ENCODE results near the gene PIM1. TPM values are rescaled to one million over a fixed set of nuclear protein-coding genes. Genes with fewer than 3 reads are reported as not detected.

The PIM1 gene
- total and polyA plus RNA-seq, 12 donors = 2.8 to 36.6 (median 19.3) TPM

DNA sequence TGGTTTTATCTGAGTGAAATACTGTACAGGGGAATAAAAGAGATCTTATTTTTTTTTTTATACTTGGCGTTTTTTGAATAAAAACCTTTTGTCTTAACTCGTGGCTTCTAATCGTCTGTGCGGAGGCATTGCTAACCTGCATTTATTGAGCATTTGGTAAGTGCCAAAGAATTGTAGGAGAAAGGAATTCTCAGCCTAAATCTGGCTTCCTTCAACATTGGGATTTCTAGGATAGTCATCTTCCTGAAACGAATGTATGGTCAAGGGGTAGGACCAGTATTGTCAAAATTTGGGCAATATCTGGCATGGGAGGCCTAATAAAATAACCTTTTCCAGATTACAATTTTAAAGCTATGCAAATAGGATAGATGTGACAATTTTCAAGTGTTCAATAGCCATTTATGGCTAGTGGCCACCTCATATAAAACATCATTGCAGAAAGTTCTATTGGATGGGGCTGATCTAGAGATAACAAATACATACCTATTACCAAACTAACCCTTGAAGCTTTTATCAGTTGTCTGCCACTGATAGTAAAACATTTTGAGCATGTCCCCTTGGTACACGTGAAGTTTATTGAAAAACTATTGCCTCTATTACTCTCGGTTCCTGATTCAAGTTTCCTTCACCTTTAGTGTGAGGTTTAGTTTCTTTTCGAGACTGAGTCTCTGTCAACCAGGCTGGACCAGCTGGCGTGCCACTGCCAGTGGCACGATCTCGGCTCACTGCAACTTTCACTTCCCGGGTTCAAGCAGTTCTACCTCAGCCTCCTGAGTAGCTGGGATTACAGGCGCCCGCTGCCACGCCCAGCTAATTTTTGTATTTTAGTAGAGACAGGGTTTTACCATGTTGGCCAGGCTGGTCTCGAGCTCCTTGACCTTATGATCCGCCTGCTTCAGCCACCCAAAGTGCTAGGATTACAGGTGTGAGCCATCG, 5.6 kb downstream of the PIM1 start:
- H3K4me3 ChIP-seq = no peak overlapping the region
- H3K27ac ChIP-seq = no peak overlapping the region
- intact Hi-C loops (cut with DNase I) = loop anchor here (10.0 kb wide), 1 partner anchor 151 kb away; no protein-coding TSS in a partner anchor
- H3K9me3 ChIP-seq (replicated peaks in 1 of 3) = no peaks in the 10 kb centered on the region
- H3K27me3 ChIP-seq = no peaks in the 10 kb centered on the region
- H3K36me3 ChIP-seq (replicated peaks in 1 of 2) = peaks cover 0 to 38% of the 10 kb centered on the region in 2 donors
- H3K4me1 ChIP-seq (replicated peaks in 1 of 2) = peaks cover 17 to 20% of the 10 kb centered on the region in 2 donors
- DNase-seq = peak in 1 of 7 donors; percentile 51
- 77 to 85% (median 84%) methylated on average over 15 to 18 of the region's 18 CpGs for WGBS, 4 donors
- no peak for TF ChIP-seq POLR2A (IDR thresholded peaks at IDR 0.05)
- no peak for TF ChIP-seq CTCF (IDR thresholded peaks at IDR 0.05)

DNA sequence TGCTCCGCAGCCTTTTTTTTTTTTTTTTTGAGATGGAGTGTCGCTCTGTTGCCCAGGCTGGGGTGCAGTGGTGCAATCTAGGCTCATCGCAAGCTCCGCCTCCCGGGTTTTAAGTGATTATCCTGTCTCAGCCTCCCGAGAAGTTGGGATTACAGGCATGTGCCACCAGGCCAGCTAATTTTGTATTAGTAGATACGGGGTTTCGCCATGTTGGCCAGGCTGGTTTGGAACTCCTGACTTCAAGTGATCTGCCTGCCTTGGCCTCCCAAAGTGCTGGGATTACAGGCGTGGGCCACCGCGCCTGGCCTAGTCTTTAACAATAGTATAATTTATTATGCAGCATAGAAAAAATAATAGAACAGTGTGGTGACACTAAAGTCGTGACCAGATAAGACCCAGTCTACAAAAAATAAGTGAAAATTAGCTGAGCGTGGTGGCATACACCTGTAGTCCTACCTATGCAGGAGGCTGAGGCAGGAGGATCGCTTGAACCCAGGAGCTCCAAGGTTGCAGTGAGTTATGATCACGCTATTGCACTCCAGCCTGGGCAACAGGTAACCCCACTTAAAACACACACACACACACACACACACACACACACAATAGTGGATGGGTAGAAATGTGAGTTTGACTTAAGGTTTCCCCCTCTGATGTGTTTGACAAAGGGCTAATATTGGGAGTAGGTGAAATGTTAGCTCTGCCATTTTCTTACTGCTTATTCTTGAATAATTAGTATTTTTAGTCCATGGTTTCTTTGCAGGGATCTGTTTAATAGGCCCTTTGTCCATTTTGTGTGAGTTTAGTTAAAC, 6.5 kb downstream of the PIM1 start:
- H3K27ac ChIP-seq = no peak overlapping the region
- no peak for DNase-seq
- H3K4me3 ChIP-seq = no peak overlapping the region

DNA sequence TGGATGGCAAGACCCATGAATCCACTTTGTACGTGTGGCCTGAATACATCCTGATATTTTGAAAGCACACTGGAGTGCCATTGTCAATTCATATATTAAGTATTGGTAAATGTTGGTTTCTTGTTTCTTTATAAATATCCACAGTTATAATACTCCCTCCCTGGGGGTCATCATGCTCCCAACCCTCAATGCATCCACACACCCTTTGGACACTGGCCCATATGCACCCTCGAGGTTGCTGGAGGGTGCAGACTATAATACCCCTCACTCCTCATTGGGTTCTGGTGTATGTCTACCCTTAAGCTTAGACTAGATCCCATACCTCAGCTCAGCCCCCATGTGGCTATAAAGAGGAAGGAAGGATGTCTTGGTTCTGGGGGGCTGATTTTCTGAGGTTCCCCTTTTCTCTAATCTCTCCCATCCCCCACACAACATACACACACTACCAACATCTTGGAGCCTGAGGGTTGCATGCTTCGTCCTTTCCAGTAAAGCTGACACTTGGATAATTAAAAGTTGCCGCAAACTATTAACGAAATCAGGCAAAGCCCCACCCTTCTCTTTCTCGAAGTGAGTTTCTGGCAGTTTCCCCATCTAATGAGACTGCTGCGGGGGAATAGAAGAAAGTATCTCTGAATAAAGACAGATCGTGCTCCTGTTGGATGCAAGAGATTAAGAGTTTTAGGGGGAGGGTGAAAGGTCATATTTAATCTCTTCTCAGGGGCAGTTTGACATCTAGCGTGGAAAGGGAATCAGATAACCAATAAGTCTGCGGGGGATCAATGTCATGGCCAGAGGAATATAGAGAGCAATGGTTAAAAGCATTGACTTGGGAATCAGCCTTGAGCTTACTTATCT, 7.4 kb downstream of the PIM1 start:
- 57 to 67% (median 62%) methylated on average over 10 of the region's 10 CpGs for WGBS, 4 donors
- no peak overlapping the region for H3K4me3 ChIP-seq
- intact Hi-C loops (cut with DNase I) = loop anchor here (10.0 kb wide), 1 partner anchor 153 kb away; no protein-coding TSS in a partner anchor
- peak in 1 of 6 experiments; percentile 14 for TF ChIP-seq CTCF (IDR thresholded peaks at IDR 0.05)
- TF ChIP-seq POLR2A (IDR thresholded peaks at IDR 0.05) = no peak
- peak in 1 of 7 donors; percentile 28 for DNase-seq
- H3K9me3 ChIP-seq (replicated peaks in 1 of 3) = no peaks in the 10 kb centered on the region
- peaks cover 0 to 34% of the 10 kb centered on the region in 2 donors for H3K36me3 ChIP-seq (replicated peaks in 1 of 2)
- no peak overlapping the region for H3K27ac ChIP-seq
- H3K27me3 ChIP-seq = no peaks in the 10 kb centered on the region
- peaks cover 5 to 16% of the 10 kb centered on the region in 2 donors for H3K4me1 ChIP-seq (replicated peaks in 1 of 2)

More for the DNA sequence above, 6.5 kb downstream of the PIM1 start:
- no peak for TF ChIP-seq CTCF (IDR thresholded peaks at IDR 0.05)
- no peak for TF ChIP-seq POLR2A (IDR thresholded peaks at IDR 0.05)
- Histone ChIP-seq H3K36me3 (replicated peaks in 1 of 2) (peaks cover 0 to 35% of the 10 kb centered on the region in 2 donors), H3K4me1 (replicated peaks in 1 of 2) (peaks cover 11 to 17% of the 10 kb centered on the region in 2 donors), H3K27me3 (no peaks in the 10 kb centered on the region), H3K9me3 (replicated peaks in 1 of 3) (no peaks in the 10 kb centered on the region)
- intact Hi-C loops (cut with DNase I) = loop anchor here (10.0 kb wide), 1 partner anchor 152 kb away; no protein-coding TSS in a partner anchor
- 91 to 95% (median 94%) methylated on average over 15 of the region's 15 CpGs for WGBS, 4 donors
